TTC549 (cell line): ENCODE data around the gene DOCK9.

Source experiments
- FAIRE-seq: peaks from 2 replicates; lab custom pipeline; 2012; peaks lifted over from hg19 to GRCh38; lab: Jason Lieb, UNC

DOCK9 gene, protein sequence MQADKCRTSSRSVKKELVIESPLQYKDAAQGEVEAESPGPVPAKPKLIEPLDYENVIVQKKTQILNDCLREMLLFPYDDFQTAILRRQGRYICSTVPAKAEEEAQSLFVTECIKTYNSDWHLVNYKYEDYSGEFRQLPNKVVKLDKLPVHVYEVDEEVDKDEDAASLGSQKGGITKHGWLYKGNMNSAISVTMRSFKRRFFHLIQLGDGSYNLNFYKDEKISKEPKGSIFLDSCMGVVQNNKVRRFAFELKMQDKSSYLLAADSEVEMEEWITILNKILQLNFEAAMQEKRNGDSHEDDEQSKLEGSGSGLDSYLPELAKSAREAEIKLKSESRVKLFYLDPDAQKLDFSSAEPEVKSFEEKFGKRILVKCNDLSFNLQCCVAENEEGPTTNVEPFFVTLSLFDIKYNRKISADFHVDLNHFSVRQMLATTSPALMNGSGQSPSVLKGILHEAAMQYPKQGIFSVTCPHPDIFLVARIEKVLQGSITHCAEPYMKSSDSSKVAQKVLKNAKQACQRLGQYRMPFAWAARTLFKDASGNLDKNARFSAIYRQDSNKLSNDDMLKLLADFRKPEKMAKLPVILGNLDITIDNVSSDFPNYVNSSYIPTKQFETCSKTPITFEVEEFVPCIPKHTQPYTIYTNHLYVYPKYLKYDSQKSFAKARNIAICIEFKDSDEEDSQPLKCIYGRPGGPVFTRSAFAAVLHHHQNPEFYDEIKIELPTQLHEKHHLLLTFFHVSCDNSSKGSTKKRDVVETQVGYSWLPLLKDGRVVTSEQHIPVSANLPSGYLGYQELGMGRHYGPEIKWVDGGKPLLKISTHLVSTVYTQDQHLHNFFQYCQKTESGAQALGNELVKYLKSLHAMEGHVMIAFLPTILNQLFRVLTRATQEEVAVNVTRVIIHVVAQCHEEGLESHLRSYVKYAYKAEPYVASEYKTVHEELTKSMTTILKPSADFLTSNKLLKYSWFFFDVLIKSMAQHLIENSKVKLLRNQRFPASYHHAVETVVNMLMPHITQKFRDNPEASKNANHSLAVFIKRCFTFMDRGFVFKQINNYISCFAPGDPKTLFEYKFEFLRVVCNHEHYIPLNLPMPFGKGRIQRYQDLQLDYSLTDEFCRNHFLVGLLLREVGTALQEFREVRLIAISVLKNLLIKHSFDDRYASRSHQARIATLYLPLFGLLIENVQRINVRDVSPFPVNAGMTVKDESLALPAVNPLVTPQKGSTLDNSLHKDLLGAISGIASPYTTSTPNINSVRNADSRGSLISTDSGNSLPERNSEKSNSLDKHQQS (N-terminal part only)

GRCh38 chr13:98977568-98978265 lies at the start of gene DOCK9:
DOCK9 (minus strand) TSS chr13:98978064; CDS start chr13:98977909, 155 bp downstream.
- FAIRE-seq: no peak

- no peak for FAIRE-seq
Observed at GRCh38 chr13:99027260-99027659, 49.4 kb upstream of the DOCK9 start.

DNA sequence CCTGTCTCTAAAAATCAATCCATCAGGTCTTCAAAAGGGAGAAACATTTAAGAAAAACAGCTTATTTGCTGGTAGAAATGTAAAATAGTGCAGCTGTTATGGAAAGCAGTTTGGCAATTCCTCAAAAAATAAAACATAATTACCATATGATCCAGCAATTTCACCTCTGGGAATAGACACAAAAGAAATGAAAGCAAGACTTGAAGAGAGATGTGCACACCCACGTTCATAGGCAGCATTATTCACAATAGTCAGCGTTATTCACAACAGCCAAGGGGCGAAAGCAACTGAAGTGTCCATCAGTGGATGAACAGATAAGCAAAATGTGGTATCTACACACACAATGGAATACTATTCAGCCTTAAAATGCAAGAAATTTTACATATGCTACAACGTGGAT lies 45.1 kb upstream of the DOCK9 start:
- no peak for FAIRE-seq

DNA sequence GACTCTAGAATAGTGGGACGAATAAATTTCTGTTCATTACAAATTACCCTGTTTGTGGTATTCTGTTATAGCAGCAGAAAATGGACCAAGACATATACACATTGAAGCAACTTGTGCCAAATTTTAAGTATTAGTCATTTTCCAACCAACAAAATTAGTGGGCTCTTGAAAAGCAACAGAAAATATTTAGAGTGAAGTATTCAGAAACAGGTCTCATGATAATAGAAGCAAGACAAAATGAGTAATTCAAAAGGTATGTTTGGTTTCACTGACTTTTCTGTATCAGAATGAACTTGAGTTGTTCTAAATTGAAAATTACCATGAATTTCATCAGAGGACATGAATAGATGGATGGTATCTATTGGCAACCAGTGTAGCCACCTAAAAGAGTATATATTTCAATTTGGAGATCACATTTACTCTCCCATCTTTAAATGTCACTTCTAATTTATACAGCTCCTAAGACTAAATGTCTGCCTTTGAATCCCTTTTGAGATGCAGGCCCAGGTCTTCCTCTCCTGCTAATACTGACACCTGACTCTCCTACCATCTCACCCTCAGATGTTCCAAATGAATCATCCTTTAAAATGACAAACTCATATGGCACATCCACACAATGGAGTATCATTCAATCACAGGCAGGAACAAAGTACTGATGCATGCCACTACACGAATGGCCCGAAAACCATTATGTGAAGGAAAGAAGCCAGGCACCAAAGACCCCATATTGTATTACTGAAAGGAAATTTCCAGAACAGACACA lies 40.7 kb upstream of the DOCK9 start:
- no peak for FAIRE-seq

GRCh38 chr13:99015606-99016490 lies 38.0 kb upstream of the DOCK9 start:
- FAIRE-seq: no peak

DNA sequence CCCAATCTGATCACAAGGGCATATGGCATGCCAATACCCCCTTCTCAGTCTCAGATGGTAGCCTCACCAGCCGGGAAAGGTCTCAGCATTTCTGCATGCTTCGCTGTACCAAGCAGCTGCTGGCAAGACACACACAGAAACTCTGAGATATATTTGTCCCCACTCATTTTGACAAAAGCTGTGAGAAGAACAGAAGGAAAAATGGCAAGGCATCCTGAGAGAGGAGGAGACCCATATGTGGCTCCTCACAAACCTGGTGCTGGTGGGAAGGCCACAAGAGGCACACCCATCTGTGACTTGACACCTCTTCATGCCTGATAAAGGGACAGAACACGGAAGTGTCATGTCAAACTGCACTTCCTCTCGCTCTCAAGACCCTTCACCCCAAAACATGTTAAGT lies 36.7 kb upstream of the DOCK9 start:
- no peak for FAIRE-seq

DNA sequence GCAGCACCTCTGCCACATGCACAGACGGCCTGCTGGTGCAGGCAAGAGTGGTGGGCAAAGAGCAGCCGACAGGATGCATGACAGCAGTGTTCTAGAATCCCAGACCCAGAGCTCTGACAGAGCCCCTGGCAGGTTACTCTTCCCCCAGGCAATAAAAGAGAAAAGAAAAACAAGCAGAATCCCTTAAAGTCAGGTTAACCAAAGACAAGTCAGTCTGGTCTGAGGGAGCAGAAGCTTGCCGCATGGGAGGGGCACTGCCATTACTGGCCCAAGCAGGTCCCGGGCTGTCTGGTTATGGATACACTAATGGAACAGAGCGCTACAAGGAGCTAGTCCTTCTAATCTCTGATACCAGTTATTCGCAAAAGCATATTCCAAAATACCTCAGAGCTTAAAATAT lies 36.1 kb upstream of the DOCK9 start:
- FAIRE-seq: no peak

GRCh38 chr13:99012539-99012938 lies 34.7 kb upstream of the DOCK9 start:
- no peak for FAIRE-seq

DNA sequence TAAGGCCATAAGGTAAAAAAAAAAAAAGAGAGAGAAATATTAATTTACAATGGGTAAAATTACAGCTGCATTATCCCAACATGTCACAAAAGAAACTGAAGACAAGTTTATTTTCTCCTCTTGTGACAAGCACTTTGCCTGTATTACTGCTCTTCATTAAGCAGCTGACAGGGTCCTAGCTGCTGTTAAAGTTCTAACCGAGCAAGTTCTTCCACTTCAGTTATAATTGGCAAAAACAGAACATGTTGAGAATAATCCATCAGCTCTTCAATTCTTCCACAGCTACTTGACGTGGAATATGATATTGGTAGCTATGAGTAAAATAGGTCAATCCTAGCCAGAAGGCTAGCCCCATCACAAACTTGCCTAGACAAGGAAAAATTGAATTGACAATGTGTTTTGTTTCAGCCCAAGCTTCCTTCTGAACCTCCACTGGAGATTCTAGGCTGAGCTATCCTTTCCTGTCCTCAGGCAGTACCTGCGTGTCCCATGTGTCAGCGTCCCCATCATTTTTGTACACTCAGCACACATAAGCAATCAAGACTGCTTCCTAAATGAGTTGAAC lies 32.2 kb upstream of the DOCK9 start:
- FAIRE-seq: no peak

- no peak for FAIRE-seq
Observed at GRCh38 chr13:99008577-99008976, 30.7 kb upstream of the DOCK9 start.

- no peak for FAIRE-seq
Observed at GRCh38 chr13:99007414-99007986, 29.6 kb upstream of the DOCK9 start.

DNA sequence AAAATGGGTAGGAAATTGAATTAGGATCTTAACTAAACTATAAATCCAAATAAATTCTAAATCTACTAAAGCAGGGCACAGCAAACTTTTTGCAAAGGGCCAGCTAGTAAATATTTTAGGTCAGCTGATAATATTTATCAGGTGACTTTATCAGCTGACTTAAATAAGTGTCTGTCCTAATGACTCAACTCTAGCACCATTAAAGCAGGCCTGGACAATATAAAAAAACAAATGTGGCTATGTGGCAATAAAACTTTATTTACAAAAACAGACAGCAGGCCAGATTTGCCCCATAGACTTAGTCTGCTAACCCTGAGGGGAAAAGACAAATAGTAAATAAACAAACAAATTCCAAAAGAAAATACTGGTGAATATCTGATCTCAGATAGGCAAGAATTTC lies 27.7 kb upstream of the DOCK9 start:
- no peak for FAIRE-seq

DNA sequence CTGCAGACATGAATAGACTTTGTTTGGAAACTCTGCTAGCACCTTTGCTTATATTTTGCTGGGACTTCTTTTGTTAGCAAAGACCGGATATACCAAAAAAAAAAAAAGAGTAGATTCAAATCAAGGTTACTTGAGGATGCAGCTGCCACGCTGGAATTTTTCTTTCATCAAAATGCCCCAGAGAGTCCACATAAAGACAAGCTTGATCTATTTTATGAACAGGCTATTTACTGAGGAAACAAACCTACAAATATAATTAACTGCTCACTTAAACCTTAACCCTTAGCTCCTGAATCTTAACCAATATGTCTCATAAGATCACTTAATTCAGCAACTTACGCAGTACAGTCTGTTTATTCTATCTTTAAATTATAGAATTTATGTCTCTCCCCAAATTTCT lies 27.1 kb upstream of the DOCK9 start:
- FAIRE-seq: no peak

GRCh38 chr13:99003851-99004471 lies 26.1 kb upstream of the DOCK9 start:
- FAIRE-seq: no peak

GRCh38 chr13:99003186-99003585 lies 25.3 kb upstream of the DOCK9 start:
- FAIRE-seq: no peak

- no peak for FAIRE-seq
Observed at GRCh38 chr13:99002172-99002710, 24.4 kb upstream of the DOCK9 start.

DNA sequence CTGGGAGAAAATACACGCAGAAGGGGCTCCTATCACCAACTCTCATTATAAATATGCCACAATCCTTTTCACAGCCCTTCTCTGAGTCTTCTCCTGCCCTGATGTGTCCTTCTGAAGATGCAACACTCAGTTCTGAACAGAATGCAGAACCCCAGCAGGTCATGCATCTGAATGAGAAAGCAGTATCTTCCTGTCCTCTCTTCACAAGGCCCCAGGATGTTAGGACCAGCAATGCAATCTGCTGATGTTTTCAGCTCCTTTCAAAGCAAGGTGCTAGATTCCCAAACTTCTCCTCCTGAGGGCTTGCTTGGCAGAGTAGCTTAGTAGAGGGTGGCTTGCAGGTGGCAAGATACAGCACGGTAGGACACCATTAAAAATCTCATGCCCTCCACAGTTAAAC lies 22.3 kb upstream of the DOCK9 start:
- FAIRE-seq: no peak

DNA sequence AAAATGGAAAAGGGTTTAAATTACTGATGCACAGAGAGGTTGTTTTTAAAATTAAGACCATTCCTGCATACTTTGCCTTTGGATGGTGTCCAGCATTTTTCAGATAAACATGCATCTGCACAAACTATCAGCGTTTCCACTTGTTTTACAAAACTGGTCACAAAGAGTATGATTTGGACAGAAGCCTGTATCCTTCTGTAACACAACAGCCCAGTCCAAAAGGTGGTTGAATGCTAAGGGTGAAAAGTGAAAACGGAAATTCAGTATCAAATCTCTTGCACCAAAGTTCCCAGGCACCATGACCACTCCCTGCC lies 21.7 kb upstream of the DOCK9 start:
- FAIRE-seq: no peak
